ENCODE data around the gene ARL13B.

GRCh38 chr3:94001827-94002495 lies 22.0 kb downstream of the ARL13B start:
- TF ChIP-seq ELF4 (IDR thresholded peaks at IDR 0.05) (no peak), FOXM1 (IDR thresholded peaks at IDR 0.05; ENCODE audit: borderline replicate concordance) (no peak), SP1 (IDR thresholded peaks at IDR 0.05) (no peak), L3MBTL2 (conservative IDR thresholded peaks at IDR 0.05) (no peak), NFRKB (IDR thresholded peaks at IDR 0.05) (no peak)

Data from HEK293T (cell line).